Measurements from ENCODE around the gene MAP3K19.

The MAP3K19 gene

DNA sequence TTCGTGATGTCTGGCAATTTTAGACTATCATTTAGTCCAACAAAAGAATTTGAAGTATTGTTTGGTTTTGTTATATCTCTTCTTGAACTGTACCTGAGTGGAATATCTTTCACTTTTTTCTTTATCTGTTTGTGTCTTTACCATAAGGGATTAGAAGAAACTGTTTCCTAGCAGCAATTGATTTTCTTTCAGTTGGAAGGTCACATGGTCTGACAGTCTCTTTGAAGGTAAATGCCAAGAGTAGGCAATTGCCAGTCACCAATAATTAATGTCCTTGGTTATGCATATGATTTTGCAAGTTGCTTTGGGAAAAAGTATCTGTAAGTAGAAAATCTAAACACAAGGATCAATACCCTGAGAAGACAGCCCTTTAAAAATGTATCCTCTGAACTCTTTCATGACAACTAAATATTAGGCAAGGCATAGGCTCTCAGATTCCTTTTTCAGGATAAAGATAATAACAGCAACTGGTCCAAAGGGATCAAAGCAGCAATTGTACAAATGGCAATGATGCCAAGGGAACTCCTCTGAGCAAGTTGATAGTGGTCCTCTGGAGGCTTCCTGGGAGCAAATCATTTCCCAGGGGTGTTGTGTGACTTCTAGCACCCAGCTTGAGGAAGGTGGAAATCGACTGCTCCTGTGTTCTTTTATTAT, 17.6 kb downstream of the MAP3K19 start:
- H3K27me3 Mint-ChIP-seq, result peaks cover 3% of the 10 kb centered on the region

DNA sequence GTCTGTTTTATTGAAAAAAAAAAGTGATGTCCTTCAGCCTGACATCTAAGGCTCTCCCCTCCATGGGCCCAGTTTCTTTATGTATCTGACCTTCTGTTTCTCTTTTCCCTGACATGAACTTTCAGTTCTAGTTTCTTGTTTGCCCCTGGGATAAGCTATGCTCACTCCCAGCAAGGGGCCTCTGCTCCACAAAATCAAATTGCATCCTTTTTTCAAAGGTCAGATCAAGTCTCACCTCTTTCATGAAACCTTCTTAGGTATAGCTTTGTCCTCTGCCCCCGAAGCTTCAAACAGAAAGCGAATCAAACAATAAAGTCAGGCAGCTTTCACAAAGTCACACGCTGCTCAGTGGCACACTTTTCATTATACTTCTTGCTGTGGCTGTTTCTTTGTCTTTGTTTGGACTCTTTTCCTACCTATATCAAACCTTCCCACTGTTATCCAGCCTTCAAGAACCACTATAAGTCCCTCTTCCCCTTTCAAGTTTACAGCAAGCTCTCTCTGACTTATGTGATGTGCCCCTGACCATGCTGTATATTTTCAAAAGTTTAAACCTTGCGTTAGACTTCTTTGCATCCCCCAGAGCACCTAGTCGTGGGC, 23.3 kb downstream of the MAP3K19 start:
- H3K4me3 Mint-ChIP-seq, result no peak overlapping the region
- no peaks in the 10 kb centered on the region for H3K4me1 Mint-ChIP-seq
- ATAC-seq (ENCODE audit: low read depth), result no peak
- peaks cover 3% of the 10 kb centered on the region for H3K36me3 Mint-ChIP-seq
- peaks cover 3% of the 10 kb centered on the region for H3K27me3 Mint-ChIP-seq
- no peak overlapping the region for H3K27ac Mint-ChIP-seq
- no peak for DNase-seq (ENCODE audit: low spot score in 2 of 2)
- peaks cover 4% of the 10 kb centered on the region for H3K9me3 Mint-ChIP-seq

More for the DNA sequence above, 17.6 kb downstream of the MAP3K19 start:
- H3K36me3 Mint-ChIP-seq, result peaks cover 3% of the 10 kb centered on the region
- no peaks in the 10 kb centered on the region for H3K9me3 Mint-ChIP-seq
- no peak overlapping the region for H3K4me3 Mint-ChIP-seq
- H3K27ac Mint-ChIP-seq, result no peak overlapping the region
- H3K4me1 Mint-ChIP-seq, result no peaks in the 10 kb centered on the region
- DNase-seq (ENCODE audit: low spot score in 2 of 2) (no peak), ATAC-seq (ENCODE audit: low read depth) (no peak)

DNA sequence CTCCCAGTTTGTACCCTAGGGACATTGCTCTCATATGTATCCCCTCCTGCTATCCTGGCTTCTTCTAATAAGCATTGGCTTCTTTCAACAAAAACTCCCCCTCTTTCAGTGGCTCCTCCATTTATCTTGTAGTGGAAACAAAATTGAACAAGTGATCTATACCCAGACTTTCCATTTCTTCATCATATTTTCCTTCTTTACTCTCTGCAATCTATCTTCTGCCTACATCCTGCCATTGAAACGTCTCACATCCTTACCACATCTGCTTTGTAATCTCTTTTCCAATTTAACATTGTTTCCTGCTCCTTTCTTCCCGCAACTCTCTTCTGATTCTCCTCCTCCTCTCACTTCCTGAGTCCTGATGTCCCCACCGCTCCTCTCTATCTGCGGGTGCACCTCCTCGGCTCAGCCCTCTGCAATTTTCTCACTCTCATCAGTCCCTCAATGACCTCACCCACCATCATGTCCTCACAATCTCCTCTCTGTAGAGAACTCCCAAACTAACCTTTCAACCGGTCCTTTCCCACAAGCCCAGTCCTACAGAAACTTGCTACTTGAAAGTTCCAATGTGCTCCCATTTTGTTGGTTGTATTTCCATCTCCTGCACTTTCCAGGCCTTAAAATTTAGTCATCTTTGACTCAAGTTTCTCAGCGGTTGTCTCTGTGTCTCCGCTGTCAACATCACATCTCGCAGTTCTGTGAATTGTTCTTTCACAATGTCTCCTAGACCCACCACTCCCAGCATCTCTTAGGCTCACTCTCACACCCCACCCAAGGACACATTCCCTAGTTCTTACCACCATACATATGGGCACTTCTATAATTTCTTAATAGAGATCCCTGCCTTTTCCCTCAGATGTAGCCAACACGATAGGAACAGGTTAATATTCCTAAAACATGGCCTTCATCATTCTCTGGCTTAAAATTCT, 24.0 kb downstream of the MAP3K19 start:
- ATAC-seq (ENCODE audit: low read depth) (no peak), DNase-seq (ENCODE audit: low spot score in 2 of 2) (no peak)
- Mint-ChIP-seq H3K4me3 (no peak overlapping the region), H3K36me3 (peaks cover 3% of the 10 kb centered on the region), H3K27me3 (peaks cover 3% of the 10 kb centered on the region), H3K9me3 (peaks cover 4% of the 10 kb centered on the region), H3K4me1 (no peaks in the 10 kb centered on the region), H3K27ac (no peak overlapping the region)

- no peak overlapping the region for H3K4me3 Mint-ChIP-seq
- DNase-seq (ENCODE audit: low spot score in 2 of 2) (no peak), ATAC-seq (ENCODE audit: low read depth) (no peak)
- peaks cover 1% of the 10 kb centered on the region for H3K36me3 Mint-ChIP-seq
- peaks cover 1% of the 10 kb centered on the region for H3K27me3 Mint-ChIP-seq
- H3K4me1 Mint-ChIP-seq, result no peaks in the 10 kb centered on the region
- no peak overlapping the region for H3K27ac Mint-ChIP-seq
- peaks cover 5% of the 10 kb centered on the region for H3K9me3 Mint-ChIP-seq
Measured at GRCh38 chr2:135021618-135022017, 25.6 kb downstream of the MAP3K19 start.

DNA sequence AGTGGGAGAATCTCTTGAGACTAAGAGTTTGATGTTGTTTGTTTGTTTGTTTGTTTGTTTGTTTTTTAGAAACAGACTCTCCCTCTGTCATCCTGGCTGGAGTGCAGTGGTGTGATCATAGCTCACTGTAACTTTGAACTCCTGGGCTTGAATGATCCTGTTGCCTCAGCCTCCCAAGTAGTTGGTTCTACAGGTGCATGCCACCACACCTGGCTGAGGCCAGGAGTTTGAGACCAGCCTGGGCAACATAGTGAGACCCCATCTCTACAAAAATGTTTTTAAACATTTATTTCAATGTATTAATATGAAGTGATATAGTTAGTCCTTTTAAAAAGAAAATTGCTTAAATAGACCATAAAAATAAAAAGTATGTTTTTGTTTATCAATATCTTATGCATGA, 35.6 kb downstream of the MAP3K19 start:
- Mint-ChIP-seq H3K36me3 (no peaks in the 10 kb centered on the region), H3K27ac (no peak overlapping the region), H3K27me3 (peaks cover 3% of the 10 kb centered on the region), H3K4me1 (no peaks in the 10 kb centered on the region), H3K4me3 (no peak overlapping the region), H3K9me3 (peaks cover under 1% of the 10 kb centered on the region)
- ATAC-seq (ENCODE audit: low read depth) (no peak), DNase-seq (ENCODE audit: low spot score in 2 of 2) (no peak)

- H3K36me3 Mint-ChIP-seq, result no peaks in the 10 kb centered on the region
- no peaks in the 10 kb centered on the region for H3K4me1 Mint-ChIP-seq
- peaks cover 3% of the 10 kb centered on the region for H3K27me3 Mint-ChIP-seq
- no peak overlapping the region for H3K27ac Mint-ChIP-seq
- ATAC-seq (ENCODE audit: low read depth), result no peak
- no peak overlapping the region for H3K4me3 Mint-ChIP-seq
- no peaks in the 10 kb centered on the region for H3K9me3 Mint-ChIP-seq
- DNase-seq (ENCODE audit: low spot score in 2 of 2), result no peak
Measured at GRCh38 chr2:135010200-135010942, 36.9 kb downstream of the MAP3K19 start.

- Mint-ChIP-seq H3K4me3 (no peak overlapping the region), H3K27ac (no peak overlapping the region), H3K27me3 (peaks cover 6% of the 10 kb centered on the region), H3K9me3 (no peaks in the 10 kb centered on the region), H3K4me1 (peaks cover 1% of the 10 kb centered on the region), H3K36me3 (no peaks in the 10 kb centered on the region)
- no peak for ATAC-seq (ENCODE audit: low read depth)
- no peak for DNase-seq (ENCODE audit: low spot score in 2 of 2)
Measured at GRCh38 chr2:135009339-135009738, 37.9 kb downstream of the MAP3K19 start.

- H3K27me3 Mint-ChIP-seq, result peaks cover 8% of the 10 kb centered on the region
- DNase-seq (ENCODE audit: low spot score in 2 of 2), result no peak
- no peaks in the 10 kb centered on the region for H3K9me3 Mint-ChIP-seq
- ATAC-seq (ENCODE audit: low read depth), result no peak
- H3K4me1 Mint-ChIP-seq, result peaks cover 3% of the 10 kb centered on the region
- H3K4me3 Mint-ChIP-seq, result no peak overlapping the region
- H3K27ac Mint-ChIP-seq, result no peak overlapping the region
- H3K36me3 Mint-ChIP-seq, result no peaks in the 10 kb centered on the region
Measured at GRCh38 chr2:135005753-135006152, 41.5 kb downstream of the MAP3K19 start.

DNA sequence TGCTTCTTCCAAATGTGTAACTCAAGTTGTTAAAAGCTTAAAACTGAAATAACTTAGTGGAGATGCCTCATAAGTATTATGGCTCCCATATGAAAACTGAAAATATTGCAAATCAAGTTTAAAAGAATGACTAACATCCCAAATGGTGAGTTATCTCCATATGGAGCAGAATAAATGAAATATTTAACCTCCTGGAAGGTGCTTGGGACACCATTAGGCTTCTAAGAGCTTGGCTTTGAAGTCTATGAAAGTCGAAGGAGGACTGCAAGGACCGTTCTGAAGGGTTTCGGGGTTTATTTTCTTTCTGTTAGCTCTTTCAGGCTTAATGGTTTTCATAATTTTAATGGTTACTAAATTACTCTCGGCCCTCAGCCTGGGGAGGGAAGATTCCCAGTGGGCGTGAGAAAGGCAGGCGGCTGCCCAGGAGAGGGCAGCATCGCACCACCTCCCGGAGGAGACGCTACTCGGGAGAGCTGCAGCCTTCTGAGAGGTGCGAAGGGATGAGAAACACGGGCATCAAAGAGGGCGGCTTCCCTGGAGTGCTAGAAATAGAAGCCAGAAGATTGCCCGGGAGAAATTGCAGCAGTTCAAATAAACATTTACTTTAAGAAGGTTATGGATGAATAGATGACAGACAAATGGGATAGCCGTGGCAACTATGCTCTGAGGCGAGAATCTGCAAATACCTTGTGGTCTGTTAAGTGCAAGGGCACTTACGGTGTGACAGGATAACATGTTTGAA, 43.1 kb downstream of the MAP3K19 start:
- ATAC-seq (ENCODE audit: low read depth), result peak; percentile 96
- DNase-seq (ENCODE audit: low spot score in 2 of 2), result peak; percentile 63 to 66
- Mint-ChIP-seq H3K4me1 (peaks cover 3% of the 10 kb centered on the region), H3K9me3 (no peaks in the 10 kb centered on the region), H3K4me3 (no peak overlapping the region), H3K27ac (no peak overlapping the region), H3K36me3 (no peaks in the 10 kb centered on the region), H3K27me3 (peaks cover 6% of the 10 kb centered on the region)

- Mint-ChIP-seq H3K27me3 (peaks cover 6% of the 10 kb centered on the region), H3K4me3 (no peak overlapping the region), H3K4me1 (peaks cover 3% of the 10 kb centered on the region), H3K9me3 (no peaks in the 10 kb centered on the region), H3K36me3 (no peaks in the 10 kb centered on the region), H3K27ac (no peak overlapping the region)
- DNase-seq (ENCODE audit: low spot score in 2 of 2), result no peak
- no peak for ATAC-seq (ENCODE audit: low read depth)
Measured at GRCh38 chr2:135002836-135003235, 44.4 kb downstream of the MAP3K19 start.

- H3K27me3 Mint-ChIP-seq, result peaks cover 4% of the 10 kb centered on the region
- H3K4me3 Mint-ChIP-seq, result no peak overlapping the region
- ATAC-seq (ENCODE audit: low read depth), result no peak
- H3K9me3 Mint-ChIP-seq, result no peaks in the 10 kb centered on the region
- peaks cover 3% of the 10 kb centered on the region for H3K4me1 Mint-ChIP-seq
- DNase-seq (ENCODE audit: low spot score in 2 of 2), result no peak
- H3K27ac Mint-ChIP-seq, result no peak overlapping the region
- H3K36me3 Mint-ChIP-seq, result no peaks in the 10 kb centered on the region
Measured at GRCh38 chr2:134999521-134999920, 47.7 kb downstream of the MAP3K19 start.

DNA sequence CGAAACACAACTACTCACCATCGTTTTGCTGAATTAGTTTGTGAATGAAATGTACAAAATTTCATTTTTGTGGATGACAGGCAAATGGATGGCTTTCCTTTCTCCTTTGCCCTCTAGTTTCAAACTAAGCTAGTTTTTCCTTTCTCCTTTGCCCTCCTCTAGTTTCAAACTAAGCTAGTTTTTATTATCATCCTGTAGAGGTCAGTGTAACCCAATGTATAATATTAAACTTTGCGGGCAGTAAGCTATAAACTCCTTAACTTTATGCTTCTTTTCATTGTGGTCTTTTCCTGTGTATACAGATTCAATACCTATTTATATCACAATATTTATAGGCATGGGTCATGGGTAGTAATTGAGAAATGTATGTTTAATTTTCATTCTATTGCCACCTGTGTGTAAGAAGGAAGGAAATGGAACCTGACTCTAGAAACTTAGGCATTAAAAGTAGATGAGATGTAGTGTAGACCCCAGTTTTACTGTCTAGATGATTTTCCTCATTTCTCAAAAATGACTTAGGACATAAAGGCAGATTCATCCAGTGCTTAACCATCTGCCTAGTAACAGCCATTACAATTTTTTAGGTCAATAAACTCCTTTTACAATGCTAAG, 58.1 kb downstream of the MAP3K19 start:
- Mint-ChIP-seq H3K4me1 (no peaks in the 10 kb centered on the region), H3K27ac (no peak overlapping the region), H3K9me3 (peaks cover under 1% of the 10 kb centered on the region), H3K4me3 (no peak overlapping the region), H3K36me3 (no peaks in the 10 kb centered on the region), H3K27me3 (peaks cover 18% of the 10 kb centered on the region)
- ATAC-seq (ENCODE audit: low read depth), result no peak
- no peak for DNase-seq (ENCODE audit: low spot score in 2 of 2)

- no peak for ATAC-seq (ENCODE audit: low read depth)
- Mint-ChIP-seq H3K36me3 (no peaks in the 10 kb centered on the region), H3K27me3 (peaks cover 22% of the 10 kb centered on the region), H3K4me1 (no peaks in the 10 kb centered on the region), H3K27ac (no peak overlapping the region), H3K4me3 (no peak overlapping the region), H3K9me3 (peaks cover 1% of the 10 kb centered on the region)
- DNase-seq (ENCODE audit: low spot score in 2 of 2), result no peak
Measured at GRCh38 chr2:134985061-134985460, 62.2 kb downstream of the MAP3K19 start.

Data from memory B cell (primary cell).